ENCODE measurements around the gene NAIF1.

NAIF1 gene

GRCh38 chr9:128089299-128089698, 22.2 kb upstream of the NAIF1 start:
- no peak for TF ChIP-seq MAX (IDR thresholded peaks at IDR 0.05)
- no peak for TF ChIP-seq REST (IDR thresholded peaks at IDR 0.05; ENCODE audit: low read depth)
- TF ChIP-seq NFIC (IDR thresholded peaks at IDR 0.05), result no peak
- TF ChIP-seq EP300 (IDR thresholded peaks at IDR 0.05; ENCODE audit: borderline replicate concordance), result no peak
- no peak for TF ChIP-seq YY1 (IDR thresholded peaks at IDR 0.05; ENCODE audit: low read depth)
- TF ChIP-seq EGR1 (IDR thresholded peaks at IDR 0.05), result no peak
- TF ChIP-seq CREB1 (IDR thresholded peaks at IDR 0.05; ENCODE audit: low read depth), result no peak
- no peak for TF ChIP-seq CEBPB (IDR thresholded peaks at IDR 0.05)
- TF ChIP-seq TEAD4 (IDR thresholded peaks at IDR 0.05), result no peak
- no peak for TF ChIP-seq TCF12 (IDR thresholded peaks at IDR 0.05; ENCODE audit: low read depth)

GRCh38 chr9:128088253-128088945, 21.3 kb upstream of the NAIF1 start:
- TF ChIP-seq CEBPB (IDR thresholded peaks at IDR 0.05) (no peak), EP300 (IDR thresholded peaks at IDR 0.05; ENCODE audit: borderline replicate concordance) (no peak), REST (IDR thresholded peaks at IDR 0.05; ENCODE audit: low read depth) (no peak), FOXM1 (IDR thresholded peaks at IDR 0.05; ENCODE audit: borderline replicate concordance, low read depth) (no peak), YY1 (IDR thresholded peaks at IDR 0.05; ENCODE audit: low read depth) (no peak), TEAD4 (IDR thresholded peaks at IDR 0.05) (no peak), TAF1 (IDR thresholded peaks at IDR 0.05; ENCODE audit: low read depth) (no peak), MAX (IDR thresholded peaks at IDR 0.05) (no peak), CREB1 (IDR thresholded peaks at IDR 0.05; ENCODE audit: low read depth) (no peak), TCF12 (IDR thresholded peaks at IDR 0.05; ENCODE audit: low read depth) (no peak), NFIC (IDR thresholded peaks at IDR 0.05) (no peak), ZBTB7A (IDR thresholded peaks at IDR 0.05; ENCODE audit: low read depth) (no peak), RAD21 (IDR thresholded peaks at IDR 0.05; ENCODE audit: low read depth) (no peak), USF1 (IDR thresholded peaks at IDR 0.05) (no peak), EGR1 (IDR thresholded peaks at IDR 0.05) (no peak)

- TF ChIP-seq CEBPB (IDR thresholded peaks at IDR 0.05) (no peak), REST (IDR thresholded peaks at IDR 0.05; ENCODE audit: low read depth) (no peak), TAF1 (IDR thresholded peaks at IDR 0.05; ENCODE audit: low read depth) (no peak), TCF12 (IDR thresholded peaks at IDR 0.05; ENCODE audit: low read depth) (no peak)
These were observed 20.1 kb upstream of the NAIF1 start for GRCh38 chr9:128087262-128087661.

GRCh38 chr9:128085943-128086342, 18.8 kb upstream of the NAIF1 start:
- TF ChIP-seq REST (IDR thresholded peaks at IDR 0.05; ENCODE audit: low read depth) (no peak), NFIC (IDR thresholded peaks at IDR 0.05) (no peak), RAD21 (IDR thresholded peaks at IDR 0.05; ENCODE audit: low read depth) (no peak)

All from Ishikawa (cell line).